IPS DF 6.9 (cell line): ENCODE data around the gene PPP1R12B.
"Not testable (repeated sequence)": the region's sequence is repeated elsewhere in the genome, so short reads cannot be mapped to it uniquely, and the experiment has no call there.

Source experiments
- DNase-seq: peaks from one replicate; pipeline ENCODE4 v3.0.0-alpha.2; 2013; ENCODE audit warnings: low read depth, low spot score
- H3K27ac ChIP-seq: one replicate; pipeline ENCODE4 v1.5.1; 2013; ENCODE audit warnings: low read length, control low read depth
- H3K27me3 ChIP-seq: 2 replicates; pipeline ENCODE4 v1.6.1; 2013; ENCODE audit warnings: mild to moderate bottlenecking, low read length; ENCODE audit not compliant: control insufficient read depth, insufficient read depth
- H3K36me3 ChIP-seq: 2 replicates; pipeline ENCODE4 v1.6.1; 2013; ENCODE audit warnings: low read length; ENCODE audit not compliant: control insufficient read depth, insufficient read depth
- H3K4me1 ChIP-seq: 2 replicates; pipeline ENCODE4 v1.6.1; 2013; ENCODE audit warnings: low read length; ENCODE audit not compliant: control insufficient read depth, insufficient read depth
- H3K4me3 ChIP-seq: 2 replicates; pipeline ENCODE4 v1.5.1; 2013; ENCODE audit warnings: mild to moderate bottlenecking, low read length
- H3K9me3 ChIP-seq: 2 replicates; pipeline ENCODE4 v1.6.1; 2013; ENCODE audit warnings: low read length, inconsistent platforms; ENCODE audit not compliant: control insufficient read depth, insufficient read depth
- WGBS: extraction: QIAGEN DNeasy Blood & Tissue Kit; methylation state at CpG from one replicate; pipeline ENCODE4 v1.1.7; 2013; ENCODE audit warnings: mixed read lengths, missing lambda C conversion rate; ENCODE audit not compliant: insufficient read length, insufficient coverage; 5-methylcytosine and 5-hydroxymethylcytosine counted together

PPP1R12B gene

GRCh38 chr1:202531472-202531811 lies 182.9 kb downstream of the PPP1R12B start:
- Histone ChIP-seq H3K27ac (no peak overlapping the region), H3K36me3 (no peaks in the 10 kb centered on the region), H3K27me3 (no peaks in the 10 kb centered on the region), H3K4me3 (no peak overlapping the region), H3K9me3 (no peaks in the 10 kb centered on the region), H3K4me1 (no peaks in the 10 kb centered on the region)
- no CpG with 5 or more reads among the region's 1 CpG for WGBS
- DNase-seq = no peak

GRCh38 chr1:202531812-202532616 lies 183.5 kb downstream of the PPP1R12B start:
- not testable (repeated sequence) for H3K9me3 ChIP-seq, H3K27me3 ChIP-seq, H3K36me3 ChIP-seq, H3K27ac ChIP-seq, H3K4me1 ChIP-seq, H3K4me3 ChIP-seq, DNase-seq
- WGBS = no CpG with 5 or more reads among the region's 6 CpGs

GRCh38 chr1:202539166-202539574 lies 190.7 kb downstream of the PPP1R12B start:
- H3K9me3 ChIP-seq, H3K27ac ChIP-seq, H3K36me3 ChIP-seq, H3K4me1 ChIP-seq, H3K4me3 ChIP-seq, H3K27me3 ChIP-seq, DNase-seq: not testable (repeated sequence)
- WGBS = no CpG with 5 or more reads among the region's 5 CpGs

GRCh38 chr1:202539583-202539982 lies 191.1 kb downstream of the PPP1R12B start:
- not testable (repeated sequence) for H3K27me3 ChIP-seq, H3K9me3 ChIP-seq, H3K27ac ChIP-seq, H3K4me1 ChIP-seq, H3K36me3 ChIP-seq, H3K4me3 ChIP-seq, DNase-seq
- WGBS = no CpG with 5 or more reads among the region's 5 CpGs

GRCh38 chr1:202540014-202540413 lies 191.5 kb downstream of the PPP1R12B start:
- Histone ChIP-seq H3K27ac (no peak overlapping the region), H3K4me1 (peaks cover 2% of the 10 kb centered on the region; the same call in 1 of the 2 replicates), H3K9me3 (no peaks in the 10 kb centered on the region), H3K4me3 (no peak overlapping the region), H3K27me3 (no peaks in the 10 kb centered on the region), H3K36me3 (no peaks in the 10 kb centered on the region)
- no peak for DNase-seq
- no CpG with 5 or more reads among the region's 6 CpGs for WGBS

- no peak overlapping the region for H3K4me3 ChIP-seq
- no peaks in the 10 kb centered on the region for H3K36me3 ChIP-seq
- WGBS = no CpG with 5 or more reads among the region's 2 CpGs
- no peak overlapping the region for H3K27ac ChIP-seq
- H3K27me3 ChIP-seq = no peaks in the 10 kb centered on the region
- DNase-seq = no peak
- peaks cover 2% of the 10 kb centered on the region; the same call in 1 of the 2 replicates for H3K4me1 ChIP-seq
- H3K9me3 ChIP-seq = no peaks in the 10 kb centered on the region
Observed at GRCh38 chr1:202540448-202540847, 191.9 kb downstream of the PPP1R12B start.

GRCh38 chr1:202540858-202541257 lies 192.4 kb downstream of the PPP1R12B start:
- no CpG with 5 or more reads among the region's 2 CpGs for WGBS
- H3K27ac ChIP-seq, H3K27me3 ChIP-seq, H3K4me1 ChIP-seq, H3K36me3 ChIP-seq, H3K9me3 ChIP-seq, H3K4me3 ChIP-seq, DNase-seq: not testable (repeated sequence)

- H3K9me3 ChIP-seq, H3K4me3 ChIP-seq, H3K27ac ChIP-seq, H3K36me3 ChIP-seq, H3K27me3 ChIP-seq, H3K4me1 ChIP-seq, DNase-seq: not testable (repeated sequence)
Observed at GRCh38 chr1:202542415-202542814, 193.9 kb downstream of the PPP1R12B start.

- no CpG with 5 or more reads among the region's 11 CpGs for WGBS
- not testable (repeated sequence) for H3K27ac ChIP-seq, H3K9me3 ChIP-seq, H3K27me3 ChIP-seq, DNase-seq, H3K4me3 ChIP-seq, H3K36me3 ChIP-seq, H3K4me1 ChIP-seq
Observed at GRCh38 chr1:202543537-202543936, 195.0 kb downstream of the PPP1R12B start.

- not testable (repeated sequence) for H3K27me3 ChIP-seq, H3K4me3 ChIP-seq, H3K9me3 ChIP-seq, H3K4me1 ChIP-seq, H3K36me3 ChIP-seq, DNase-seq, H3K27ac ChIP-seq
- WGBS = no CpG with 5 or more reads among the region's 6 CpGs
Observed at GRCh38 chr1:202544766-202545449, 196.4 kb downstream of the PPP1R12B start.
